ENCODE data around the gene GAL.

DNA sequence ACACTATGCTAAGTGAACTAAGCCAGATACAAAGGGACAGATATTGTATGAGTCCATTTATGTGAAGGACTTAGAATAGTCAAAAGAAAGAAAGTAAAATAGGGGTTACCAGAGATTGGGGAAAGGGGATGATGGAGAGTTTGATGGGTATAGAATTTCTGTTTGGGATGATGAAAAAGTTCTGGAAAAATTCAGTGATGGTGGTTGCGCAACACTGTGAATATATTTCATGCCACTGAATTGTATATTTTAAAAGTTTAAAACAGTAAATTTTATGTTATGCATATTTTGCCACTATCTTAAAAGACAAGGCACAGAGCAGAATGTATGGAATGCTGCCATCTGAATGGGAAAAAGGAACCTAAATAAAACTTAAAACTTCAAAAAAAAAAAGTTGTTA lies 37.8 kb downstream of the GAL start:
- TF ChIP-seq CTCF (conservative IDR thresholded peaks at IDR 0.05 in 1 of 2, IDR thresholded peaks at IDR 0.05 in 1 of 2; ENCODE audit: extremely low read depth in 1 of 2, insufficient read depth in 1 of 2, low read depth in 1 of 2, low read length in 2 of 2) (no peak), EZH2 (IDR thresholded peaks at IDR 0.05; ENCODE audit: borderline replicate concordance, low read length) (no peak)
